Esophagus mucosa (tissue), 1 donor: ENCODE results near the gene MRGPRX3. TPM values are rescaled to one million over a fixed set of nuclear protein-coding genes. Genes with fewer than 3 reads are reported as not detected.
"Not testable (repeated sequence)": the region's sequence is repeated elsewhere in the genome, so short reads cannot be mapped to it uniquely, and the experiment has no call there.

Experiments used
- ATAC-seq: fragments of 200-7000 bp; cut with Tn5 transposase; one replicate; pipeline ENCODE4 v1.9.1; 2020
- total RNA-seq: library from RNA; stranded (reverse); gene quantifications from one replicate; pipeline ENCODE4 v1.2.4, GENCODE V29; 2023
- donor health status: DM: yes; HTN: yes; CAD: no.

MRGPRX3 gene
- 1.9 TPM for total RNA-seq

GRCh38 chr11:18132341-18132740 is at the start of gene MRGPRX3:
Gene MRGPRX3 (plus strand): TSS chr11:18132571. CDS start chr11:18137203, 4,632 bp downstream.
- peak; percentile 65 for ATAC-seq

- ATAC-seq = no peak
These were observed 44.0 kb upstream of the MRGPRX3 start for GRCh38 chr11:18088366-18088765.

- ATAC-seq = no peak
These were observed 43.4 kb upstream of the MRGPRX3 start for GRCh38 chr11:18088966-18089365.

- no peak for ATAC-seq
These were observed 40.6 kb upstream of the MRGPRX3 start for GRCh38 chr11:18091731-18092130.

GRCh38 chr11:18093959-18094358 is 38.4 kb upstream of the MRGPRX3 start:
- ATAC-seq = no peak

- no peak for ATAC-seq
These were observed 31.3 kb upstream of the MRGPRX3 start for GRCh38 chr11:18100926-18101656.

GRCh38 chr11:18105086-18105801 is 27.1 kb upstream of the MRGPRX3 start:
- ATAC-seq = no peak

- peak; percentile 87 for ATAC-seq
These were observed 26.4 kb upstream of the MRGPRX3 start, which contains the start of gene SAAL1 for GRCh38 chr11:18105802-18106574. Gene SAAL1 (minus strand): TSS chr11:18106082. CDS start chr11:18106041, 41 bp downstream.

GRCh38 chr11:18106688-18107087 is 25.7 kb upstream of the MRGPRX3 start:
- ATAC-seq = peak; percentile 41

- ATAC-seq = no peak
These were observed 24.1 kb upstream of the MRGPRX3 start for GRCh38 chr11:18108254-18108653.

GRCh38 chr11:18111005-18111404 is 21.4 kb upstream of the MRGPRX3 start:
- ATAC-seq = no peak

- ATAC-seq = peak; percentile 87
These were observed 16.8 kb upstream of the MRGPRX3 start for GRCh38 chr11:18115360-18116127.

GRCh38 chr11:18121331-18121828 is 11.0 kb upstream of the MRGPRX3 start:
- not testable (repeated sequence) for ATAC-seq

- ATAC-seq = not testable (repeated sequence)
These were observed 1.3 kb upstream of the MRGPRX3 start for GRCh38 chr11:18131115-18131514.

GRCh38 chr11:18135308-18135707 is 2.9 kb downstream of the MRGPRX3 start:
- ATAC-seq = no peak

- ATAC-seq = no peak
These were observed 4.9 kb downstream of the MRGPRX3 start for GRCh38 chr11:18137186-18137800.

GRCh38 chr11:18140145-18140544 is 7.8 kb downstream of the MRGPRX3 start:
- no peak for ATAC-seq

- ATAC-seq = peak; percentile 80
These were observed 11.9 kb downstream of the MRGPRX3 start for GRCh38 chr11:18144243-18144642.

- no peak for ATAC-seq
These were observed 12.7 kb downstream of the MRGPRX3 start for GRCh38 chr11:18145025-18145424.

GRCh38 chr11:18145837-18146236 is 13.5 kb downstream of the MRGPRX3 start:
- no peak for ATAC-seq

GRCh38 chr11:18151581-18151980 is 19.2 kb downstream of the MRGPRX3 start:
- no peak for ATAC-seq

GRCh38 chr11:18168372-18168771 is 36.0 kb downstream of the MRGPRX3 start:
- ATAC-seq = no peak
